HG03565 (cell line): ENCODE results near the gene AGFG1.
"Not testable (repeated sequence)": the region's sequence is repeated elsewhere in the genome, so short reads cannot be mapped to it uniquely, and the experiment has no call there.

Experiments
- ATAC-seq: cut with Tn5 transposase; IDR thresholded peaks from one replicate; pipeline ENCODE4 v1.9.1; 2021; ENCODE audit warnings: mild to moderate bottlenecking, moderate library complexity; ENCODE audit not compliant: unreplicated experiment

Gene AGFG1

GRCh38 chr2:227528803-227529202, 56.8 kb downstream of the AGFG1 start:
- ATAC-seq, result no peak

- ATAC-seq, result no peak
Measured at GRCh38 chr2:227529871-227530270, 57.9 kb downstream of the AGFG1 start.

GRCh38 chr2:227534714-227535113, 62.8 kb downstream of the AGFG1 start:
- ATAC-seq, result peak; percentile 80

- no peak for ATAC-seq
Measured at GRCh38 chr2:227536445-227536844, 64.5 kb downstream of the AGFG1 start.

GRCh38 chr2:227539465-227539956, 67.6 kb downstream of the AGFG1 start:
- no peak for ATAC-seq

- not testable (repeated sequence) for ATAC-seq
Measured at GRCh38 chr2:227540352-227540751, 68.4 kb downstream of the AGFG1 start.

GRCh38 chr2:227545990-227546389, 74.0 kb downstream of the AGFG1 start:
- no peak for ATAC-seq

GRCh38 chr2:227551836-227552235, 79.9 kb downstream of the AGFG1 start:
- ATAC-seq, result no peak

- no peak for ATAC-seq
Measured at GRCh38 chr2:227562581-227562980, 90.6 kb downstream of the AGFG1 start.

- ATAC-seq, result no peak
Measured at GRCh38 chr2:227565080-227565479, 93.1 kb downstream of the AGFG1 start.

GRCh38 chr2:227566012-227566411, 94.1 kb downstream of the AGFG1 start:
- no peak for ATAC-seq

GRCh38 chr2:227568852-227569169, 96.9 kb downstream of the AGFG1 start:
- ATAC-seq, result no peak

GRCh38 chr2:227570615-227571014, 98.7 kb downstream of the AGFG1 start:
- ATAC-seq, result no peak

GRCh38 chr2:227576110-227576509, 104.2 kb downstream of the AGFG1 start:
- ATAC-seq, result no peak

GRCh38 chr2:227576812-227577211, 104.9 kb downstream of the AGFG1 start:
- ATAC-seq, result no peak

GRCh38 chr2:227577555-227577954, 105.6 kb downstream of the AGFG1 start:
- ATAC-seq, result no peak

- ATAC-seq, result no peak
Measured at GRCh38 chr2:227578642-227579041, 106.7 kb downstream of the AGFG1 start.

GRCh38 chr2:227579791-227580190, 107.8 kb downstream of the AGFG1 start:
- ATAC-seq, result no peak

GRCh38 chr2:227582369-227582768, 110.4 kb downstream of the AGFG1 start:
- ATAC-seq, result no peak

- peak; percentile 76 for ATAC-seq
Measured at GRCh38 chr2:227592694-227593387, 120.9 kb downstream of the AGFG1 start.

- ATAC-seq, result no peak
Measured at GRCh38 chr2:227595797-227596196, 123.8 kb downstream of the AGFG1 start.

- no peak for ATAC-seq
Measured at GRCh38 chr2:227597036-227597435, 125.1 kb downstream of the AGFG1 start.

GRCh38 chr2:227597998-227598397, 126.0 kb downstream of the AGFG1 start:
- no peak for ATAC-seq
